GM19099 (cell line): ENCODE results near the gene PRDM16.

Source experiments
- POLR2A ChIP-seq: IDR thresholded peaks from 3 replicates; pipeline ENCODE4 v1.6.1; 2011; ENCODE audit warnings: low read depth; ENCODE audit not compliant: insufficient read length; ENCODE audit errors: extremely low read depth

Gene PRDM16

GRCh38 chr1:3329640-3330281 lies 260.8 kb downstream of the PRDM16 start:
- no peak for TF ChIP-seq POLR2A

DNA sequence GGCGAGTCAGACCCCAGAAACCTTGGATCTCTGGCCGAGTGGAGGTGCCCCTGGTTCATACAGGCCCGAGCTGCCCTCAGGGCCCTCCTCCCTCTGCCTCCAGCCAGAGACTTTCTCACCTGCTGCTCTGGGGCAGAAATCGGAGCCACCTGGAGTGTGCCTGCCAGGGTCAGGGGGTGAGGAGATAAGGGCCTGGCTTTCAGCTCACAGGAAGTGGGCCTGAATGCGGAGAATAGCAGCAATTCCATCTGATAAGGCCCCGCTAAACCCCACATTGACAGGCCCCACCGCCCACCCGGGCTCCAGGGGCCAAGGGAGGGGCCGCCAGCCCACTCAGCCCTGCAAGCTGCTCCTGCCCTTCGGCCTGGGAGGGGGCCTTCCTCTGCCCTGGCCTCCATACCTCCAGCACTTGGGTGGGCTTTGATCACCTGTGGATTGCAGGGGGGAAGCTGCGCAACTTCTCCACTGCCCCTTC lies 261.8 kb downstream of the PRDM16 start:
- TF ChIP-seq POLR2A, result no peak

DNA sequence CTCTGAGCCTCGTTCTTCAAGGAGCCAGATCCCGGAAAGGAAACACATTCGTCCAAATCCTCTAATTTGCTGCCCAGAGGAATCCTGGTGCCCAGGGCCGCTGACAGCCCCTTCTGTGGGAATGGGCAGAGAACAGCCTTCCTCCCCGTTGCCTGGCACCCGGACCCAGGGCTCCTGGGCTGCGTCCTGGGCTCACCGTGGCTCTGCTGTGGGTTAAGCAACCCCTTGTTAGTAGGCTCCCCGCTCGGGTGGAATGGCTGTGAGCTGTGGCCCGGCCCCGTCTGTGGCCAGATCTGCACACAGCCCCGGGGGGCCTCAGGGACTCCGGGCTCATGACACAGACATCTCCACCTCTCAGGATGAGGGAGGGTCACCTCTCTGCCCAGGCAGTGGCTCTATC lies 262.6 kb downstream of the PRDM16 start:
- TF ChIP-seq POLR2A, result no peak

DNA sequence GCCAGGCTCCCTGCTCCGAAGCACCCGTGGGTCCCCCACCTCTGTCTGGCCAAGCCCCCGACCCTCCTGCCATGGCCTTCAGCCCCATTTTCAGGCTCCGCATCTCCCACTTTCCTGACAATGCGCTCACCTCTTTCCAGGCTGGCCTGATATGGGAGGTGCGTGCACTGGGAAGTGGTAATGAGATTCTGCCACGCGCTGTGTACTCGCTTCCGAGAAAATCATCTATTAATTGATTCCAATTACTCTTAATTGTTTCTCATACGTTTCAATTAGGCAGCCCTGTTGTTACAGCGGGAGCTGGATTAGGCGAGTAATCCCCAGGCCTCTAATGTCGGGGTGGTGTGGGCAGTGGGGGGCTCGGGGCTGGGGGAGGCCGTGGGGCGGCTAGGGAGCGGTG lies 263.0 kb downstream of the PRDM16 start:
- TF ChIP-seq POLR2A, result no peak

- no peak for TF ChIP-seq POLR2A
Measured at GRCh38 chr1:3332662-3333061, 263.7 kb downstream of the PRDM16 start.

DNA sequence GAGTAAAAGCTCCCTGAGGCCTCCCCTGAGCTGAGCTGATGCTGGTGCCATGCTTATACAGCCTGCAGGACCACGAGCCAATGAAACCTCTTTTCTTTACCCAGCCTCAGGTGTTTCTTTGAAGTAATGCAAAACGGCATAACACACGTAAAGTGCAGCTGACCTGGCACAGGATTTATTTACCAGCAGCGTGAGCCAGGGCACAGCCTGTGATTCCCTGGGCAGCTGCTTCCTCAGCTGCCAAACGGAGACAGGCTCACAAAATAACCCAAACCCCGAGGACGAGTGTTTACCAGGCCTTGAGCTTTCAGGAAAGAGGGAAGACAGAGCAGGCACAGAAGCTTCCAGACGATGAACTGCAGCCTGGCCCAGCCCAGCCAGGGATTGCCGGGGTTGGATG lies 264.9 kb downstream of the PRDM16 start:
- no peak for TF ChIP-seq POLR2A

DNA sequence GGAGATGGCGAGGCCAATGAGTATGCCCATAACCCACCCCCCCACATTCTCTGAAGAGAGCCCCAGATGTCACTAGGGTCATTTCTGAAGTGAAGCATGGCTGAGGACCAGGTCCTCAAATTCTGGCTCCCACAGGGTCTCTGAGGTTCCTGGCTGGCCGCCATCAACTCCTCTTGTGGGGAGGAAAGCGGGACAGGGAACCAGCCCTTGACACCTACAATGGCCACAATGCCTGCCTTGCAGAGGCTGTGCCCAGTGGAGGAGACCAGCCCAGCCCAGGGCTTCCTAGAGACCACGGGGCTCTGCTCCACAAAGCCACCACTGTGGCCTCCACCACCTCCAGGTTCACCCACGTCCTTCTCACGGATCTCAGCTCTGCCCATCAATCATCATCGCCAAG lies 265.4 kb downstream of the PRDM16 start:
- no peak for TF ChIP-seq POLR2A

DNA sequence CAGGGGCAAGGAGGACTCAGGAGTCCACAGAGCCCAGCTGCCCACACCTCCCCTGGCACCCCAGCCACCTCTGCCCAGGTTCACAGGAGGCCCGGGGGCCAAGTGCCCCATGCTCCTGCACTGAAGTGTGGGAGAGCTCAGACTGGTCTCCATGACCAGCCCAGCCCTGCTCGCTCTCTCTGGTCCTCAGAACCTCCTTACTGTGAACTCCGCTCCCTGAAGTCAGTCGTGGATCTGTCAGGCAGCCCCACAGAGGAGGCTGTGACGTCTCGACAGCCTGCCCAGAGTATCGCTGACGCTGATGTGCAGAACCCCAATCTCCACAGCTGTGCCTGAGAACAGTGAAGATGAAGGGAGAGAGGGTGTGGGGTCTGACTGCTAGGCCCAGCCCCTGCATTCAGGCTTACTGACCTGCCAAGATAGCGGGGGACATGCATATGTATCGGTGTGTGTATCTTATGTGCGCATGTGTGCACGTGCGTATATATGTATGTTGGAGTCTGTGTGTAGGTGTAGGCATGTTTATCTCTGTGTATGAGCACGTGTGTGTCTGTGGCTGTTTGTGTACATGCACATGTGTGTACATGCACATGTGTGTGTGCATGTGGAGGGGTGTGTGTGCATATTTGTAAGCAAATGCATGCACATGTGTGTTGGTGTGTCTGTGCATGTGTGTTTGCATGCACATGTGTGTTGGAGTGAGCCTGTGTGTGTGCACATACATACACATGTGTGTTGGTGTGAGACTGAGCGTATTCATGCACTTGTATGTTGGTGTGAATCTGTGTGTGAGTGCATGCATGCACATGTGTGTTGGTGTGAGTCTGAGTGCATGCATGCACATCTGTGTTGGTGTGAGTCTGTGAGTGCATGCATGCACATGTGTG lies 267.0 kb downstream of the PRDM16 start:
- TF ChIP-seq POLR2A, result no peak

- no peak for TF ChIP-seq POLR2A
Measured at GRCh38 chr1:3336641-3337630, 267.9 kb downstream of the PRDM16 start.

GRCh38 chr1:3337798-3338724 lies 269.1 kb downstream of the PRDM16 start:
- TF ChIP-seq POLR2A, result no peak

DNA sequence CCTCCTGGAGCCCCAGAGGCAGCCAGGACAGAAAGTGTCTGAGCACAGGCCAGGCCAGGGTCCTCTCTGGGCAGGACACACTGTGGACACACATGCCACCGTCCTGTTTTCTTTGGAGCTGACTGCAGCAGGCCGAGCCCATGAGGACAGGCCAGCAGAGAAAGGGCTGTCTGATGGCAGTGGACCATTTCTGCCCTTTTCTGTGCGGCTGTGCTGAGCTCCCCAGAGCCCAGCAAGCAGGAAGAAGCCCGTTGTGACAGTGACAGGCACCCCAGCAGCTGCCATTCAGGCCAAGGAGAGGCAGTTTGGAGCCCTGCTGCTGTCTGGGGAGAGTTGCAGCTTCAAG lies 269.7 kb downstream of the PRDM16 start:
- no peak for TF ChIP-seq POLR2A

DNA sequence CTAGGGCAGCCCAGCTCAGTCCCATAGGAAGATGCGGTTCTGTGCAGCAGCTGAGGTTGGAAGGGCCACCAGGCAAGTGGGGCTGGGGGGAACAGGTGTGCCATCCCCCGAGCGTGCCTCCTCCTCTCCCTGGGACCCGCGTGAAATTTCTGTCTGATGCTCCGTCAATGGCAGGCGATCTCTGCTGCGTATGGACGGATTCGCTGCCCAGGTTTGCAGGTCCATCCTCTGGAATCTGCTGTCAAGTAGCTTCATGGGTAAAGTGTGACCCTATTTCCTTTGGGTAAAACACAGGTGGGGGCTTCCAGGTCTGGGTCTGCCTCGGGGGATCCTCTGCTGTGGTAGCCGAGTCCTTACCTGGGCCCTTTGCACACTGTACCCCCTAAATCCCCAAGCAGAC lies 270.9 kb downstream of the PRDM16 start:
- no peak for TF ChIP-seq POLR2A

DNA sequence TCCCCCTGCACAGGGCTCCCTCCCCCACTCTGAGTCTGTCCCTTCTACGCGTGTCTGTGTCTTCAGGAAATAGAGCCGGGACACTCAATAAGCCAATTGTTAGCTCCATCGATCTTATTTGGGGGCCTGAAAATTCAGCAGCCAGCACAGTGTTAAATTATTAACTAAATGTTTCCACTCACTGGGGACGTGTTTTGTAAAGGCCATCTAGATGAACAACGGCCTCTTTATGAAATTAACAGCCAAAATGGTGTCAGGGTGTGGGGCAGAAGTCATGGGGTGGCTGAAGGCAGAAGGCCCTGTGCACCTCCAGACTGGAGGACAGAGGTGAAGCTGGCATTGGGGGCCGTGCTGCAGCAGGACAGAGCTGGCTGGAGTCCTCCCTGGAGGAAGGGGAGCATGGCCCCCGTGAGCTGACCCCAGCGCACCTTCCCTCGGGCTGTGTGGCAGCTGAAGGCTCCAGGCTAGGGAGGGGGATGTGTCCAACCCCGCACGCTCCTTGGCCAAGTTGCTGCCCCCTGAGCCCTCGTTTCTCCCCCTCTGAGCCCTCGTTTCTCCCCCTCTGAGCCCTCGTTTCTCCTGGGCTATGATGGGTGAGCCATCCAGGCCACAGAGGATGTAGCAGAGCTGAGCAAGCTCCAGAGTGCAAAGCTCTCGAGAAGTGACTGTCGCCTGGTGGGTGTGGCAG lies 271.7 kb downstream of the PRDM16 start:
- no peak for TF ChIP-seq POLR2A
